HFF-Myc (cell line): ENCODE results near the gene MUC2.

Experiments
- DNase-seq: peaks from one replicate; pipeline ENCODE4 v3.0.0-alpha.2; 2011; ENCODE audit warnings: low read depth; ENCODE audit errors: extremely low read depth
- H3K4me3 ChIP-seq: replicated peaks from 2 replicates; pipeline ENCODE4 v1.5.1; 2011; ENCODE audit warnings: low read depth, mild to moderate bottlenecking, control low read depth, low read length
- TF ChIP-seq, protein P1 (sequence below): IDR thresholded peaks from 2 replicates; pipeline ENCODE4 v1.5.1; 2012; ENCODE audit warnings: mild to moderate bottlenecking, low read depth, low read length, control low read depth; ENCODE audit errors: missing control alignments

The MUC2 gene

DNA sequence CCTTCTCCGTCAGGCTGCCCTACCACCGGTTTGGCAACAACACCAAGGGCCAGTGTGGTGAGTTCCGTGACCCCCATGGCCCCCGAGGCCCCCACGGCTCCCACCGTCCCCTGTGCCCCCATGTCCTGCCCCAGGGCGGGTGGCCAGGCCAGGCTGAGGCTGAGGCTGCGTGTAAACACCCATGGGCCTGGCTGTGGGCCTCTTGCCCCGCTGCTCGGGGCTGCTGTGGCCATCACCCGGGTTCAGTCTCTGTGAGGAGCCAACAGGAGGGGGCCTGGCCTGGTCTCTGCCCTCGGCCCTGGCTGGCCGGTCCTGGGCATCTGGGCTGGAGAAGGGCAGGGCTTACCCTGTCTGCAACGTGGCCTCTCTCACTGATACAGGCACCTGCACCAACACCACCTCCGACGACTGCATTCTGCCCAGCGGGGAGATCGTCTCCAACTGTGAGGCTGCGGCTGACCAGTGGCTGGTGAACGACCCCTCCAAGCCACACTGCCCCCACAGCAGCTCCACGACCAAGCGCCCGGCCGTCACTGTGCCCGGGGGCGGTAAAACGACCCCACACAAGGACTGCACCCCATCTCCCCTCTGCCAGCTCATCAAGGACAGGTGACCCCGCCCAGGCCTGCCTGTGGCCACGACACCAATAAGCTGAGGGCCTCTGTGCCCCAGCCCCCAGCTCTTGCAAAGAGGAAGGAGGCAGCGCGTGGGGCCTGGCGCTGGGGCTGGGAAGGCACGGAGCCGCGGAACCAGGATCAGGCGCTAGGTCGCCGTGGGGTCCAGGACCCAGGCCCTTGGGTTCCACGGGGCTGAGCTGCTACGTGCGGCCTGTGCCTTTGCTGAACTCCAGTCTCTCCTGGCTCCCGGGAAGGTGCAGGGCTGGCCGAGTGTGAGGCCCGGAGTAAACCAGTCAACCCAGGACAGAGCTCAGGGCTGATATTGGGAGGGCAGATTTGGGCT, 29.0 kb downstream of the MUC2 start:
- no peak overlapping the region for H3K4me3 ChIP-seq
- DNase-seq: no peak
- TF ChIP-seq, protein P1, sequence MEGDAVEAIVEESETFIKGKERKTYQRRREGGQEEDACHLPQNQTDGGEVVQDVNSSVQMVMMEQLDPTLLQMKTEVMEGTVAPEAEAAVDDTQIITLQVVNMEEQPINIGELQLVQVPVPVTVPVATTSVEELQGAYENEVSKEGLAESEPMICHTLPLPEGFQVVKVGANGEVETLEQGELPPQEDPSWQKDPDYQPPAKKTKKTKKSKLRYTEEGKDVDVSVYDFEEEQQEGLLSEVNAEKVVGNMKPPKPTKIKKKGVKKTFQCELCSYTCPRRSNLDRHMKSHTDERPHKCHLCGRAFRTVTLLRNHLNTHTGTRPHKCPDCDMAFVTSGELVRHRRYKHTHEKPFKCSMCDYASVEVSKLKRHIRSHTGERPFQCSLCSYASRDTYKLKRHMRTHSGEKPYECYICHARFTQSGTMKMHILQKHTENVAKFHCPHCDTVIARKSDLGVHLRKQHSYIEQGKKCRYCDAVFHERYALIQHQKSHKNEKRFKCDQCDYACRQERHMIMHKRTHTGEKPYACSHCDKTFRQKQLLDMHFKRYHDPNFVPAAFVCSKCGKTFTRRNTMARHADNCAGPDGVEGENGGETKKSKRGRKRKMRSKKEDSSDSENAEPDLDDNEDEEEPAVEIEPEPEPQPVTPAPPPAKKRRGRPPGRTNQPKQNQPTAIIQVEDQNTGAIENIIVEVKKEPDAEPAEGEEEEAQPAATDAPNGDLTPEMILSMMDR: no peak

DNA sequence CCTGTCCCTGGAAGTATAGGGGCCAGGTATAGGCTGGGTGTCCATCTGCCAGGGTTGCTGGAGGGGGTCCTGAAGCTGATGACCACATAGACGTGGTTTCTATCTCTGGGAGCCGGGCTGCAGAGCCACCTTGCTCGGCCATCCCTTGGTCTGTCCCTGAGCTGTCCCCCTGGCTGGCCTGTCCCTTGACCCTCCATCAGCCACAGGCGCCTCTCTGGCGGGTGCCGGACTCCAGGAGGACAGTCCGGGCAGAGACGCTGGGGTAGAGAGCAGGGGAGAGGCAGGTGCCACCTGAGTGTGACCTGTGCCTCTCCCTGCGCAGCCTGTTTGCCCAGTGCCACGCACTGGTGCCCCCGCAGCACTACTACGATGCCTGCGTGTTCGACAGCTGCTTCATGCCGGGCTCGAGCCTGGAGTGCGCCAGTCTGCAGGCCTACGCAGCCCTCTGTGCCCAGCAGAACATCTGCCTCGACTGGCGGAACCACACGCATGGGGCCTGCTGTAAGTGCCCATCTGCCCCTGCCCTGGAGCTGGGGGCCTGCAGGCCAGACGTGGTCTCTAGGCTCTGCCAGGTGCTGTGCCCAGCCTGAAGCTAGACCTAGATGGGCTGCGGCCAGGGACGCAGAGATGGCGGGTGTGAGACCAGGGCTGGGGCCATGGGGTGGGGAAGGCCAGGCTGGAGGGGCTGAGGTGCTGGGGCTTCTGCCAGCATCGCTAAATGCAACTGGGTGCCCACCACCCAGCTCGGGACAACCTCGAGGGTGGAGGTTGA, 29.9 kb downstream of the MUC2 start:
- no peak overlapping the region for H3K4me3 ChIP-seq
- DNase-seq: no peak
- TF ChIP-seq, protein P1: no peak

DNA sequence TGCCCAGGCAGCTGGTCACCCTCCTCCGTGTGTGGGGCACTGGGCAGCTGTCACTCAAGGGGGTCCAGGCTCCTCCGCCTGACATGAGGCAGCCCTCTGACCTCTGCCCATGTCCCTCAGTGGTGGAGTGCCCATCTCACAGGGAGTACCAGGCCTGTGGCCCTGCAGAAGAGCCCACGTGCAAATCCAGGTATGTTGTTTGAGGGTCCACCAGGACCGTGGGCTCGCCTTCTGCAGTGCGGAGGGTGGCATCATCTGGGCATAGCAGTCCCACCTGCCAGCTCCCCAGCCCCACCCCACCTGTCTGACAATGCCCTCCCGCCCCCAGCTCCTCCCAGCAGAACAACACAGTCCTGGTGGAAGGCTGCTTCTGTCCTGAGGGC, 30.5 kb downstream of the MUC2 start:
- DNase-seq: no peak
- TF ChIP-seq, protein P1: no peak
- H3K4me3 ChIP-seq: no peak overlapping the region

DNA sequence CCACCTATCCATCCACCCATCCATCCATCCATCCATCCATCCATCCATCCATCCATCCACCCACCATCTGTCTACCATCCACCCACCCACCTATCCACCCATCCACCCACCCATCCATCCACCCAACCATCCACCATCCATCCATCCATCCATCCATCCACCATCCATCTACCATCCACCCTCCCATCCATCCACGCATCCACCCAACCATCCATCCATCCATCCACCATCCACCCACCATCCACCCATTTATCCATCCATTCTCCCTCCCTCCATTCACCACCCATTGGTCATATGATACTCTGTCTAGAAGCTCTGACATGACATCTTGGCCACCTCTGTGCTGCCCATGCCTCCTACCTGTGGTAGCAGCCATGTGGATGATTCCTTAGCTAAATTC, 31.7 kb downstream of the MUC2 start:
- TF ChIP-seq, protein P1: no peak
- H3K4me3 ChIP-seq: no peak overlapping the region

DNA sequence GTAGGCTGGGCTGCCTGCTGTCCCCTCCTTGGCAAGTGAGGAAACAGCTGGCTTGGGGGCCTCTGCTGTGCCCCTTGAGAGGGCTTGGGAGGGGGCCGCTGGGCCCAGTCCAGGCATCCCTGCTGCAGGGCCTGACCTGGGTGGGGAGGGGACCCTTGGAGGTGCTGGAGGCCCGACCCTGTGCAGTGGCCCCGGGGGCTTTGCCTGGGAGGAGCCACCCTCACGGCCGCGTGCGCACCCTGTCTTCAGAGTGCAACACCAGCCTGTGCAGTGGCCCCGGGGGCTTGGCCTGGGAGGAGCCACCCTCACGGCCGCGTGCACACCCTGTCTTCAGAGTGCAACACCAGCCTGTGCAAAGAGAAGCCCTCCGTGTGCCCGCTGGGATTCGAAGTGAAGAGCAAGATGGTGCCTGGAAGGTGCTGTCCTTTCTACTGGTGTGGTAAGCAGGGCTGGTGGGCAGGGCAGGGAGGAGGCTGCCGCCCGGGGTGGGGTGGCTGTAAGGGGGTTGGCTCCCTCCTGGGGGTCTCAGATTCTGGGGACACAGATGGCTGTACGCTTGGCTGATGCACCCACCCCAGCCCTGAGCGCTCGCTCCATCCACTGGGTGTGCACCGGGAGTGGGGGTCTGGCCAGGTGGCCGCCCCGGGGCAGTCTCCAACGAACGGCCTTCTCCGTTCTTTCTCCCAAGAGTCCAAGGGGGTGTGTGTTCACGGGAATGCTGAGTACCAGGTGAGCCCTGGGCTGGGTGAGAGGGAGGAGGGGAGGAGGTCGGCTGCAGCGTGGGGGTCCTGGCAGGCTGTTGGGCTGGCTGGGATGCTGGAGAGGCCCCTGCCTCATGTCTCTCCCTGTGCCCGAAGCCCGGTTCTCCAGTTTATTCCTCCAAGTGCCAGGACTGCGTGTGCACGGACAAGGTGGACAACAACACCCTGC, 32.9 kb downstream of the MUC2 start:
- no peak for DNase-seq
- no peak overlapping the region for H3K4me3 ChIP-seq
- TF ChIP-seq, protein P1: no peak

More for the DNA sequence above, 31.7 kb downstream of the MUC2 start:
- no peak for DNase-seq

DNA sequence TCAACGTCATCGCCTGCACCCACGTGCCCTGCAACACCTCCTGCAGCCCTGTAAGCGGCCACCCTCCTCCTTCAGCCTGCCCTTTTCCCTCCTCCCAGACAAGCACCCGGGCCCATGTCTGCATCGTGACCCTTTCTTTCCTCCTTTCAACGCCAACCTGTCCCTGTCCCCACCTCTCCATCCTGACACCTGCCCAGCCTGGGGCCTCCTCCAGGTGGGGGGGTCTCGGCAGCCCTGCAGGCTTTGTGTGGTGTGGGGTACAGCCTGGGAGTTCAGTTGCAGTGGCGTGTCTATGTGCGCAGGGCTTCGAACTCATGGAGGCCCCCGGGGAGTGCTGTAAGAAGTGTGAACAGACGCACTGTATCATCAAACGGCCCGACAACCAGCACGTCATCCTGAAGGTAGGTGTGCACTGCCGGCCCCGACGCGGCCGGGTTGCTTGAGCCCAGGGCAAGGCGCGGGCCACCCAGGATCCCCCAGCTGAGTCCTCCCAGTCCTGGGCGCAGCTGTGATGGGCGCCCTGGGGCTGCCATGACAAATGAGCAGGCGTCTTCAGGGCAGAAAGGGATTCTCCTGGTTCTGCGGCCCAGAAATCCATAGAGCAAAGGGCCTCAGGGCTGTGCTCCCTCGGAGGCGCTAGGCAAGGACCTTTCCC, 33.7 kb downstream of the MUC2 start:
- TF ChIP-seq, protein P1: no peak
- no peak for DNase-seq
- H3K4me3 ChIP-seq: no peak overlapping the region
